Adrenal gland (tissue), 12 donors: ENCODE results near the gene CEP250. TPM values are rescaled to one million over a fixed set of nuclear protein-coding genes. Genes with fewer than 3 reads are reported as not detected.

Source experiments
- DNase-seq, 7 donors: peaks; one replicate each; pipeline ENCODE4 v3.0.0-alpha.2; 2019 to 2020
- H3K27ac ChIP-seq, 5 donors: fragments of 200-600 bp; sonication (generic) in 4 of 5; 1 replicate in 3 of 5; 2 replicates in 2 of 5; pipeline versions ENCODE4 v1.5.1 to v1.8.0; 2016 to 2020; ENCODE audit warnings: mild to moderate bottlenecking in 1 of 5
- H3K27me3 ChIP-seq: fragments of 200-600 bp; 2 replicates; pipeline ENCODE4 v1.8.0; 2021
- H3K36me3 ChIP-seq, 2 donors: fragments of 200-600 bp; replicated peaks in 1 of 2; 1 replicate in 1 of 2; 2 replicates in 1 of 2; pipeline versions ENCODE4 v1.5.1 to v1.8.0; 2018 to 2022
- H3K4me1 ChIP-seq, 2 donors: fragments of 200-600 bp; replicated peaks in 1 of 2; 1 replicate in 1 of 2; 2 replicates in 1 of 2; pipeline versions ENCODE4 v1.5.1 to v1.8.0; 2018 to 2021
- H3K4me3 ChIP-seq, 4 donors: fragments of 200-600 bp; sonication (generic) in 3 of 4; one replicate each; pipeline ENCODE4 v1.5.1; 2016 to 2018
- H3K9me3 ChIP-seq, 3 donors: fragments of 200-600 bp; sonication (generic) in 1 of 3; replicated peaks in 1 of 3; 1 replicate in 2 of 3; 2 replicates in 1 of 3; pipeline versions ENCODE4 v1.5.1 to v1.8.0; 2016 to 2021
- CTCF ChIP-seq, 6 experiments: fragments of 450-650 bp in 4 of 6; fragments of 200-600 bp in 2 of 6; sonication (generic) in 1 of 6; IDR thresholded peaks; 1 replicate in 5 of 6; 2 replicates in 1 of 6; pipeline versions ENCODE4 v1.5.1 to v1.8.0; 2016 to 2021; ENCODE audit warnings: antibody characterized with exemption in 6 of 6, mild to moderate bottlenecking in 2 of 6, moderate library complexity in 1 of 6
- POLR2A ChIP-seq, 2 donors: fragments of 450-650 bp; IDR thresholded peaks; one replicate each; pipeline ENCODE4 v1.6.1; 2017; ENCODE audit warnings: antibody characterized with exemption in 2 of 2, mild to moderate bottlenecking in 2 of 2, moderate library complexity in 1 of 2
- whole genome bisulfite sequencing, 4 donors: extraction: QIAGEN DNeasy Blood & Tissue Kit in 2 of 4; methylation state at CpG; one replicate each; pipeline versions ENCODE4 v1.1.5 to v1.1.7; 2013 to 2017; 5-methylcytosine and 5-hydroxymethylcytosine counted together
- intact Hi-C, 2 donors: fragments of 100-400 bp; cut with DNase I; formaldehyde crosslinking; loops; one replicate each; pipeline versions ENCODE4 v1.14.1 to v1.15.0; 2022 to 2023
- polyA plus RNA-seq, 3 donors: library from polyadenylated mRNA; stranded (reverse); fragments of 200-250 nt in 2 of 3; fragments of 350-450 nt in 1 of 3; fragmentation: Illumina TruSeq in 1 of 3; extraction: RNeasy Lipid Tissue Mini Kit (QIAGEN cat#74804) in 1 of 3; gene quantifications; one replicate each; pipeline ENCODE4 v1.2.3, GENCODE V29; 2013 to 2014
- total RNA-seq, 9 donors: library from RNA; depleted of rRNA in 4 of 9; stranded (reverse); fragments of >200 nt in 4 of 9; fragments of 120-200 nt in 1 of 9; fragmentation: NEBNext Ultra II Directional in 1 of 9; extraction: Animal tissue kit (Norgen Biotek cat#: 25700) in 1 of 9; gene quantifications; one replicate each; pipeline versions ENCODE4 v1.1.0 to v1.2.4, GENCODE V29; 2013 to 2023
- donor health status: healthy with polysubstance abuse.
- donor health status: Bipolar disorder and iron deficiency.
- donor health status: DM: yes; HTN: yes; CAD: no.
- donor health status: DM: no; HTN: no; CAD: no.
- donor health status: DM: no; HTN: no; CAD: no.
- donor health status: DM: yes; HTN: yes; CAD: no.

Gene CEP250
- total and polyA plus RNA-seq, 12 donors: 12.6 to 49.8 (median 26.0) TPM

- WGBS, 4 donors: 43 to 67% (median 65%) methylated on average over 4 to 5 of the region's 5 CpGs
- TF ChIP-seq POLR2A (IDR thresholded peaks at IDR 0.05) (no peak), CTCF (IDR thresholded peaks at IDR 0.05) (no peak)
- Histone ChIP-seq H3K4me1 (peaks cover 0 to 16% of the 10 kb centered on the region in 2 donors), H3K27me3 (no peaks in the 10 kb centered on the region), H3K36me3 (peaks cover 0 to 63% of the 10 kb centered on the region in 2 donors), H3K9me3 (no peaks in the 10 kb centered on the region), H3K4me3 (no peak overlapping the region), H3K27ac (no peak overlapping the region)
- DNase-seq: peak in 4 of 7 donors; percentile 37 to 54 (median 44)
- intact Hi-C loops: no loop called here
These were observed 49.4 kb downstream of the CEP250 start for GRCh38 chr20:35504751-35505150.

- H3K4me3 ChIP-seq: no peak overlapping the region
- DNase-seq: no peak
- peaks cover 0 to 63% of the 10 kb centered on the region in 2 donors for H3K36me3 ChIP-seq
- TF ChIP-seq POLR2A (IDR thresholded peaks at IDR 0.05): no peak
- intact Hi-C loops: no loop called here
- H3K9me3 ChIP-seq: no peaks in the 10 kb centered on the region
- 80 to 93% (median 87%) methylated on average over 3 of the region's 3 CpGs for WGBS, 4 donors
- H3K4me1 ChIP-seq: peaks cover 0 to 16% of the 10 kb centered on the region in 2 donors
- no peak overlapping the region for H3K27ac ChIP-seq
- H3K27me3 ChIP-seq: no peaks in the 10 kb centered on the region
These were observed 50.8 kb downstream of the CEP250 start for GRCh38 chr20:35506179-35506578.

GRCh38 chr20:35506872-35507638 lies 51.7 kb downstream of the CEP250 start:
- DNase-seq: no peak
- Histone ChIP-seq H3K4me3 (no peak overlapping the region), H3K27ac (no peak overlapping the region), H3K36me3 (peaks cover 0 to 66% of the 10 kb centered on the region in 2 donors), H3K9me3 (no peaks in the 10 kb centered on the region), H3K4me1 (peaks cover 0 to 16% of the 10 kb centered on the region in 2 donors), H3K27me3 (no peaks in the 10 kb centered on the region)
- TF ChIP-seq CTCF (IDR thresholded peaks at IDR 0.05) (no peak), POLR2A (IDR thresholded peaks at IDR 0.05) (no peak)
- intact Hi-C loops: no loop called here
- WGBS, 4 donors: 89 to 96% (median 93%) methylated on average over 6 of the region's 6 CpGs

- Histone ChIP-seq H3K36me3 (peaks cover 0 to 54% of the 10 kb centered on the region in 2 donors), H3K9me3 (no peaks in the 10 kb centered on the region), H3K27ac (no peak overlapping the region), H3K4me1 (peaks cover 0 to 11% of the 10 kb centered on the region in 2 donors), H3K27me3 (no peaks in the 10 kb centered on the region), H3K4me3 (no peak overlapping the region)
- no peak for TF ChIP-seq POLR2A (IDR thresholded peaks at IDR 0.05)
- TF ChIP-seq CTCF (IDR thresholded peaks at IDR 0.05): no peak
- intact Hi-C loops: no loop called here
- no peak for DNase-seq
- whole genome bisulfite sequencing, 4 donors: 94 to 97% (median 96%) methylated on average over 6 to 10 of the region's 10 CpGs
These were observed 53.3 kb downstream of the CEP250 start for GRCh38 chr20:35508493-35509218.
